OCI-LY7 (cell line): ENCODE measurements around the gene RCCD1.

ENCODE experiments used
- EZH2phosphoT487 ChIP-seq: fragments of 200-600 bp; sonication (generic); IDR thresholded peaks from 2 replicates; pipeline ENCODE4 v1.6.1; 2018; ENCODE audit warnings: low read depth, borderline replicate concordance, mild to moderate bottlenecking, mixed run types, antibody characterized with exemption, low read length, moderate library complexity, mixed read lengths
- TF ChIP-seq, protein P1 (sequence below): fragments of 200-600 bp; sonication (generic); conservative IDR thresholded peaks from 2 replicates; pipeline ENCODE4 v1.5.1; 2014; ENCODE audit warnings: mild to moderate bottlenecking, antibody characterized with exemption, low read length, moderate library complexity, mixed read lengths

DNA sequence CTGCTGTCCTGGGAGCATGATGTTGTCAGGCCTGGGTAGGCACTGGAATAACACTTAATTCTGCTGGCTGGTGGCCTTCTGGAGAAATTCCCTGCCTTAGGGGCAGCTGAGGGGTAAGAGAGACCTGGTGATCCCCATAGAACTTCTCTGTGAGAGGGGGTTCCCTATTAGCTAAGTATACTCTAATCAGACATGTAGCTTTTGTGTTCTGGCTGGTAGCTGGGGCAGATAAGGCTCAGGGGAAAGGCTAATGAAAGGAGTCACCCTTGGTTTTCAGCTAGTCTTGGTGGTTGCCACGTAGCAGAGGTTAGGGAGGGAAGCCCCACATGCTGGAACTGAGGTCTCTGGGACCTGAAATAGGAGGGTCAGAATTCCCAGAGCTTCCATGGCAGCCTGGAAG lies 21.4 kb upstream of the RCCD1 start:
- TF ChIP-seq, protein P1, sequence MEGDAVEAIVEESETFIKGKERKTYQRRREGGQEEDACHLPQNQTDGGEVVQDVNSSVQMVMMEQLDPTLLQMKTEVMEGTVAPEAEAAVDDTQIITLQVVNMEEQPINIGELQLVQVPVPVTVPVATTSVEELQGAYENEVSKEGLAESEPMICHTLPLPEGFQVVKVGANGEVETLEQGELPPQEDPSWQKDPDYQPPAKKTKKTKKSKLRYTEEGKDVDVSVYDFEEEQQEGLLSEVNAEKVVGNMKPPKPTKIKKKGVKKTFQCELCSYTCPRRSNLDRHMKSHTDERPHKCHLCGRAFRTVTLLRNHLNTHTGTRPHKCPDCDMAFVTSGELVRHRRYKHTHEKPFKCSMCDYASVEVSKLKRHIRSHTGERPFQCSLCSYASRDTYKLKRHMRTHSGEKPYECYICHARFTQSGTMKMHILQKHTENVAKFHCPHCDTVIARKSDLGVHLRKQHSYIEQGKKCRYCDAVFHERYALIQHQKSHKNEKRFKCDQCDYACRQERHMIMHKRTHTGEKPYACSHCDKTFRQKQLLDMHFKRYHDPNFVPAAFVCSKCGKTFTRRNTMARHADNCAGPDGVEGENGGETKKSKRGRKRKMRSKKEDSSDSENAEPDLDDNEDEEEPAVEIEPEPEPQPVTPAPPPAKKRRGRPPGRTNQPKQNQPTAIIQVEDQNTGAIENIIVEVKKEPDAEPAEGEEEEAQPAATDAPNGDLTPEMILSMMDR, result no peak
- no peak for TF ChIP-seq EZH2phosphoT487
